HL-60 (cell line): ENCODE measurements around the gene NFYC.

Experiments used
- DNase-seq, 2 experiments: peaks; one replicate each; pipeline ENCODE4 v3.0.0-alpha.2; 2010 to 2020; ENCODE audit warnings: low read depth in 1 of 2, low spot score in 1 of 2
- H3K27ac ChIP-seq: fragments of 250-450 bp; sonication (Bioruptor Pico); replicated peaks from 2 replicates; pipeline ENCODE4 v1.5.1; 2020; ENCODE audit warnings: mild to moderate bottlenecking, moderate library complexity
- H3K27me3 ChIP-seq: fragments of 250-450 bp; sonication (Bioruptor Pico); 2 replicates; pipeline ENCODE4 v1.5.1; 2021; ENCODE audit warnings: mild to moderate bottlenecking, moderate library complexity; ENCODE audit not compliant: insufficient read depth, poor library complexity, severe bottlenecking
- H3K4me3 ChIP-seq: replicated peaks from 2 replicates; pipeline ENCODE4 v1.5.1; 2011; ENCODE audit warnings: mild to moderate bottlenecking, control low read depth, low read length; ENCODE audit not compliant: insufficient read depth
- GABPA ChIP-seq: IDR thresholded peaks from 2 replicates; pipeline ENCODE4 v1.6.1; 2012; ENCODE audit warnings: low read depth
- POLR2AphosphoS5 ChIP-seq: IDR thresholded peaks from 2 replicates; pipeline ENCODE4 v1.6.1; 2012; ENCODE audit warnings: low read depth
- SPI1 ChIP-seq: IDR thresholded peaks from 2 replicates; pipeline ENCODE4 v1.6.1; 2012; ENCODE audit warnings: low read depth, mild to moderate bottlenecking, borderline replicate concordance
- TF ChIP-seq, protein P1 (sequence below): IDR thresholded peaks from 2 replicates; pipeline ENCODE4 v1.6.1; 2012; ENCODE audit warnings: low read depth; ENCODE audit not compliant: insufficient replicate concordance
- TF ChIP-seq, protein P2 (sequence below): IDR thresholded peaks from one replicate; pipeline ENCODE4 v1.5.1; 2011; ENCODE audit warnings: low read length, control low read depth, inconsistent platforms; ENCODE audit not compliant: insufficient read depth

Gene NFYC

DNA sequence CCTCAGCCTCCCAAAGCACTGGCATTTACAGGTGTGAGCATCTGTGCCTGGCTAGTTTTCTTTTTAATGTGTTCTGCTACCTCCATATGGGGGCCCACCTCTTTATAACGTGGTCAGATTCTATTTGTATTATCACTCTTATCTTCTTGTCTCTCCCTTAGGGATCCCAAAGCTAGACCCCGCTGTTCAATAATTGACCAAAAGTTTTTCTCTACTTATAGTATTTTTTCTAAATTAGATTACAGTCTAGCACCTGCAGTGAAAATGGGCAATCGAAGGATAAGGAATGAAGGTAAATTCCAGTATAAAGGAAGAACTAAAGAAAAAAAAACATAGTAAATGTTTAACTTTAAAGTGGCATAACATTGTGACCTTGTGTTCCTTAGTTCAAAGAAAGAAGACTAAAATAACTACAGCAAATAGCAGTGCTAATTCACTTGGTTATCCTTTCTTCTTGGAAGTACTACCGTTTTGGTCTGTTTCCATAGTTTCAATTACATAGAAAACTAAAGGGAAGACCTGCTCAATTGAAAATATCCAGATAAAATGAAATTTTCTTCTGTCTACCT, 24.1 kb downstream of the NFYC start:
- Histone ChIP-seq H3K27ac (no peak overlapping the region), H3K4me3 (no peak overlapping the region), H3K27me3 (no peaks in the 10 kb centered on the region)
- no peak for DNase-seq
- TF ChIP-seq GABPA (no peak), POLR2AphosphoS5 (no peak), SPI1 (no peak)
- TF ChIP-seq, protein P1, sequence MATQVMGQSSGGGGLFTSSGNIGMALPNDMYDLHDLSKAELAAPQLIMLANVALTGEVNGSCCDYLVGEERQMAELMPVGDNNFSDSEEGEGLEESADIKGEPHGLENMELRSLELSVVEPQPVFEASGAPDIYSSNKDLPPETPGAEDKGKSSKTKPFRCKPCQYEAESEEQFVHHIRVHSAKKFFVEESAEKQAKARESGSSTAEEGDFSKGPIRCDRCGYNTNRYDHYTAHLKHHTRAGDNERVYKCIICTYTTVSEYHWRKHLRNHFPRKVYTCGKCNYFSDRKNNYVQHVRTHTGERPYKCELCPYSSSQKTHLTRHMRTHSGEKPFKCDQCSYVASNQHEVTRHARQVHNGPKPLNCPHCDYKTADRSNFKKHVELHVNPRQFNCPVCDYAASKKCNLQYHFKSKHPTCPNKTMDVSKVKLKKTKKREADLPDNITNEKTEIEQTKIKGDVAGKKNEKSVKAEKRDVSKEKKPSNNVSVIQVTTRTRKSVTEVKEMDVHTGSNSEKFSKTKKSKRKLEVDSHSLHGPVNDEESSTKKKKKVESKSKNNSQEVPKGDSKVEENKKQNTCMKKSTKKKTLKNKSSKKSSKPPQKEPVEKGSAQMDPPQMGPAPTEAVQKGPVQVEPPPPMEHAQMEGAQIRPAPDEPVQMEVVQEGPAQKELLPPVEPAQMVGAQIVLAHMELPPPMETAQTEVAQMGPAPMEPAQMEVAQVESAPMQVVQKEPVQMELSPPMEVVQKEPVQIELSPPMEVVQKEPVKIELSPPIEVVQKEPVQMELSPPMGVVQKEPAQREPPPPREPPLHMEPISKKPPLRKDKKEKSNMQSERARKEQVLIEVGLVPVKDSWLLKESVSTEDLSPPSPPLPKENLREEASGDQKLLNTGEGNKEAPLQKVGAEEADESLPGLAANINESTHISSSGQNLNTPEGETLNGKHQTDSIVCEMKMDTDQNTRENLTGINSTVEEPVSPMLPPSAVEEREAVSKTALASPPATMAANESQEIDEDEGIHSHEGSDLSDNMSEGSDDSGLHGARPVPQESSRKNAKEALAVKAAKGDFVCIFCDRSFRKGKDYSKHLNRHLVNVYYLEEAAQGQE: no peak
- TF ChIP-seq, protein P2, sequence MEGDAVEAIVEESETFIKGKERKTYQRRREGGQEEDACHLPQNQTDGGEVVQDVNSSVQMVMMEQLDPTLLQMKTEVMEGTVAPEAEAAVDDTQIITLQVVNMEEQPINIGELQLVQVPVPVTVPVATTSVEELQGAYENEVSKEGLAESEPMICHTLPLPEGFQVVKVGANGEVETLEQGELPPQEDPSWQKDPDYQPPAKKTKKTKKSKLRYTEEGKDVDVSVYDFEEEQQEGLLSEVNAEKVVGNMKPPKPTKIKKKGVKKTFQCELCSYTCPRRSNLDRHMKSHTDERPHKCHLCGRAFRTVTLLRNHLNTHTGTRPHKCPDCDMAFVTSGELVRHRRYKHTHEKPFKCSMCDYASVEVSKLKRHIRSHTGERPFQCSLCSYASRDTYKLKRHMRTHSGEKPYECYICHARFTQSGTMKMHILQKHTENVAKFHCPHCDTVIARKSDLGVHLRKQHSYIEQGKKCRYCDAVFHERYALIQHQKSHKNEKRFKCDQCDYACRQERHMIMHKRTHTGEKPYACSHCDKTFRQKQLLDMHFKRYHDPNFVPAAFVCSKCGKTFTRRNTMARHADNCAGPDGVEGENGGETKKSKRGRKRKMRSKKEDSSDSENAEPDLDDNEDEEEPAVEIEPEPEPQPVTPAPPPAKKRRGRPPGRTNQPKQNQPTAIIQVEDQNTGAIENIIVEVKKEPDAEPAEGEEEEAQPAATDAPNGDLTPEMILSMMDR: no peak

DNA sequence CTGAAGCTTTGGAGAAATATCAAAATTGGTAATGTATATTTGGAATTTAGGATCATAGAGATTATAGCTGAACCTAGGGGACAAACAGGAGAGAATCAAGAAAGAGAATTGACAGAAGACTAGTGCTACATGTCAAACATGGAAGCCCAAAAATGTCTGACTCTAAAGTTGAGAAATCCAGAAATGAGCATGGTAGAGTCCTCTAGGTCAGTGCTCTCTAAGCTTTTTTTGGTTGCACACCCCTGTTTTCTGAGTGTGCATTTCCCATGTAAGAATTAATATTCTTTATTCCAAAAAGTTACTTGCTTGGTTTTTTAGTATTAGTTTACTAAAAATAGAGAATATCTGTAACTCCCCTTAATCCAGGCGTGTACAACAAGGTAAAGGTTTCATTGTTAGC, 25.6 kb downstream of the NFYC start:
- TF ChIP-seq, protein P2: no peak
- TF ChIP-seq SPI1 (no peak), POLR2AphosphoS5 (no peak), GABPA (no peak)
- TF ChIP-seq, protein P1: no peak
- Histone ChIP-seq H3K27me3 (no peaks in the 10 kb centered on the region), H3K27ac (no peak overlapping the region)

DNA sequence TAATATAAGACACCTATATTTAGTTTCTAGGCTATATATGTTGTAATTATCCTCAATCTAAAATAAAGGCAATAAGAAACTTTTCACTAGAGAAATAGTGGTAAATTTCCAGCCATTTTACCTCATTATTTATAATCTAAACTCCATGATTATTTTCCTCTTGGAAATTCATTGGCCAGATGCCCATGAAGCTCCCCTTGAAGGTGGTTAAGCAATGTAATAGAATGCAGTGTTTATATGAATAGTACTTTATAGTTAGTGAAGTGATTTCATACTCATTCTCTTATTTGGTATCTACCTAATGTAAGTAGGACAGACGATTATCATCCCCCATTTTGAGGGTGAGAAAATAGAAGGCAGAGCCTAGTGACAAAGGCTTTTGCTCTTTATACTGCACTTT, 26.5 kb downstream of the NFYC start:
- H3K4me3 ChIP-seq: no peak overlapping the region
- DNase-seq: no peak
- TF ChIP-seq POLR2AphosphoS5: no peak
- TF ChIP-seq, protein P2: no peak
- no peak for TF ChIP-seq SPI1
- TF ChIP-seq, protein P1: no peak
- TF ChIP-seq GABPA: no peak
- H3K27me3 ChIP-seq: no peaks in the 10 kb centered on the region
- no peak overlapping the region for H3K27ac ChIP-seq

More for the DNA sequence above, 25.6 kb downstream of the NFYC start:
- DNase-seq: no peak
- H3K4me3 ChIP-seq: no peak overlapping the region
